SK-N-SH (cell line): ENCODE results near the gene PRPF6. TPM values are rescaled to one million over a fixed set of nuclear protein-coding genes. Genes with fewer than 3 reads are reported as not detected.
A peak's percentile ranks its signal among the peaks of the same experiment; 100 is the strongest.

Experiments
- CTCF ChIA-PET: fragments of 300-600, 350-600 bp; formaldehyde crosslinking; extraction: SDS; loops from one replicate; lab custom pipeline; 2021; lab: Yijun Ruan, JAX
- POLR2A ChIA-PET: fragments of 350-600 bp; sonication (Branson Sonifier 250); formaldehyde crosslinking; extraction: SDS; loops from one replicate; lab custom pipeline; 2020; ENCODE audit warnings: antibody characterized with exemption, inconsistent platforms; lab: Yijun Ruan, JAX
- DNase-seq: peaks from one replicate; pipeline ENCODE4 v3.0.0; 2012
- H2AFZ ChIP-seq: fragments of 200-600 bp; sonication (generic); 2 replicates; pipeline ENCODE4 v1.8.1; 2016; ENCODE audit warnings: antibody characterized with exemption, mild to moderate bottlenecking, low read depth
- H3F3A ChIP-seq: fragments of 200-600 bp; sonication (generic); replicated peaks from 2 replicates; pipeline ENCODE3; 2016; ENCODE audit warnings: antibody characterized with exemption, mild to moderate bottlenecking; ENCODE audit not compliant: insufficient read depth
- H3K27ac ChIP-seq, 2 experiments: fragments of 200-500 bp in 1 of 2; fragments of 200-600 bp in 1 of 2; sonication (Bioruptor generic) in 1 of 2; sonication (generic), shearing (Covaris generic) in 1 of 2; 2 replicates each; pipeline versions ENCODE4 v1.5.1 to v1.6.1; 2014 to 2016; ENCODE audit warnings: low read depth in 2 of 2, inconsistent platforms in 1 of 2, low read length in 1 of 2, mild to moderate bottlenecking in 1 of 2, mixed read lengths in 1 of 2
- H3K27me3 ChIP-seq: fragments of 200-600 bp; sonication (generic), shearing (Covaris generic); 2 replicates; pipeline ENCODE4 v1.6.1; 2016; ENCODE audit warnings: mixed run types; ENCODE audit not compliant: insufficient read depth
- H3K36me3 ChIP-seq, 2 experiments: fragments of 200-500 bp in 1 of 2; fragments of 200-600 bp in 1 of 2; sonication (Bioruptor generic) in 1 of 2; sonication (generic) in 1 of 2; replicated peaks in 1 of 2; 2 replicates each; pipeline versions ENCODE3 to v1.5.1; 2014 to 2016; ENCODE audit warnings: low read length in 1 of 2, mild to moderate bottlenecking in 1 of 2; ENCODE audit not compliant: insufficient read depth in 2 of 2, control insufficient read depth in 1 of 2
- H3K4me1 ChIP-seq, 2 experiments: fragments of 200-500 bp in 1 of 2; fragments of 200-600 bp in 1 of 2; sonication (Bioruptor generic) in 1 of 2; sonication (generic), shearing (Covaris generic) in 1 of 2; 2 replicates each; pipeline versions ENCODE4 v1.5.1 to v1.6.1; 2014 to 2016; ENCODE audit warnings: low read depth in 1 of 2, low read length in 1 of 2, mixed run types in 1 of 2; ENCODE audit not compliant: insufficient read depth in 2 of 2, control insufficient read depth in 1 of 2
- H3K4me2 ChIP-seq: fragments of 200-600 bp; sonication (generic), shearing (Covaris generic); 2 replicates; pipeline ENCODE4 v1.6.1; 2017; ENCODE audit warnings: mixed run types
- H3K4me3 ChIP-seq, 2 experiments: fragments of 200-500 bp in 1 of 2; fragments of 200-600 bp in 1 of 2; sonication (Bioruptor generic) in 1 of 2; sonication (generic), shearing (Covaris generic) in 1 of 2; 2 replicates each; pipeline versions ENCODE4 v1.5.1 to v1.8.1; 2014 to 2016; ENCODE audit warnings: low read depth in 2 of 2, inconsistent platforms in 1 of 2, low read length in 1 of 2, mild to moderate bottlenecking in 1 of 2, mixed read lengths in 1 of 2, moderate library complexity in 1 of 2
- H3K79me2 ChIP-seq: fragments of 200-600 bp; sonication (generic); 2 replicates; pipeline ENCODE4 v1.8.1; 2017; ENCODE audit warnings: mild to moderate bottlenecking; ENCODE audit not compliant: insufficient read depth
- H3K9ac ChIP-seq: fragments of 200-600 bp; sonication (generic); 2 replicates; pipeline ENCODE4 v1.6.1; 2017; ENCODE audit warnings: mixed run types
- H3K9me2 ChIP-seq: fragments of 200-600 bp; sonication (generic); 2 replicates; pipeline ENCODE4 v1.6.1; 2017; ENCODE audit warnings: mixed run types
- H3K9me3 ChIP-seq: fragments of 200-600 bp; sonication (generic); 2 replicates; pipeline ENCODE4 v1.6.1; 2017; ENCODE audit warnings: mixed run types, mild to moderate bottlenecking, moderate library complexity
- H4K20me1 ChIP-seq: fragments of 200-600 bp; sonication (generic); 2 replicates; pipeline ENCODE4 v1.6.1; 2017; ENCODE audit warnings: mild to moderate bottlenecking, mixed run types; ENCODE audit not compliant: insufficient read depth
- CHD2 ChIP-seq: fragments of 150-350 bp; IDR thresholded peaks from 2 replicates; pipeline ENCODE4 v1.6.1; 2018; ENCODE audit warnings: low read length; ENCODE audit not compliant: partially characterized antibody
- CTCF ChIP-seq: fragments of 200-600 bp; sonication (generic); IDR thresholded peaks from 2 replicates; pipeline ENCODE4 v1.6.1; 2017; ENCODE audit warnings: antibody characterized with exemption, mild to moderate bottlenecking, moderate library complexity
- ELF1 ChIP-seq: IDR thresholded peaks from 2 replicates; pipeline ENCODE4 v1.4.0; 2012
- EP300 ChIP-seq, 2 experiments: IDR thresholded peaks; 2 replicates each; pipeline versions ENCODE4 v1.4.0 to v1.6.1; 2012; ENCODE audit warnings: borderline replicate concordance in 1 of 2, low read depth in 1 of 2, low read length in 1 of 2
- GABPA ChIP-seq: IDR thresholded peaks from 2 replicates; pipeline ENCODE4 v1.4.0; 2012; ENCODE audit warnings: low read depth, mild to moderate bottlenecking
- GATA2 ChIP-seq: sonication (generic); formaldehyde crosslinking; IDR thresholded peaks from 2 replicates; pipeline ENCODE4 v1.5.0; 2020; ENCODE audit warnings: mild to moderate bottlenecking, missing genetic modification reagents
- MAX ChIP-seq: IDR thresholded peaks from 2 replicates; pipeline ENCODE4 v1.4.0; 2012; ENCODE audit warnings: low read depth
- MXI1 ChIP-seq: IDR thresholded peaks from 2 replicates; pipeline ENCODE4 v1.6.1; 2012; ENCODE audit warnings: mild to moderate bottlenecking, low read depth, low read length, improper control_type of control experiment
- NRF1 ChIP-seq: IDR thresholded peaks from 2 replicates; pipeline ENCODE4 v1.6.1; 2012; ENCODE audit warnings: low read depth, mild to moderate bottlenecking, low read length
- POLR2AphosphoS5 ChIP-seq: IDR thresholded peaks from 2 replicates; pipeline ENCODE4 v1.6.1; 2012; ENCODE audit warnings: low read depth, low read length
- RAD21 ChIP-seq: IDR thresholded peaks from 2 replicates; pipeline ENCODE4 v1.6.1; 2012; ENCODE audit warnings: mild to moderate bottlenecking, low read length
- REST ChIP-seq: IDR thresholded peaks from 2 replicates; pipeline ENCODE4 v1.6.1; 2012; ENCODE audit warnings: mild to moderate bottlenecking, low read depth, low read length, moderate library complexity
- SIN3A ChIP-seq: IDR thresholded peaks from 2 replicates; pipeline ENCODE4 v1.6.1; 2012; ENCODE audit warnings: low read depth, mild to moderate bottlenecking, low read length, moderate library complexity, borderline replicate concordance
- SMC3 ChIP-seq: IDR thresholded peaks from 2 replicates; pipeline ENCODE4 v1.6.1; 2012; ENCODE audit warnings: low read depth, low read length, improper control_type of control experiment
- TAF1 ChIP-seq: IDR thresholded peaks from 2 replicates; pipeline ENCODE4 v1.6.1; 2012; ENCODE audit warnings: low read depth, mild to moderate bottlenecking, low read length, moderate library complexity, borderline replicate concordance
- TCF12 ChIP-seq: IDR thresholded peaks from 2 replicates; pipeline ENCODE4 v1.4.0; 2012
- USF1 ChIP-seq: IDR thresholded peaks from 2 replicates; pipeline ENCODE4 v1.4.0; 2012; ENCODE audit warnings: low read depth, borderline replicate concordance
- USF2 ChIP-seq: fragments of 150-350 bp; IDR thresholded peaks from 2 replicates; pipeline ENCODE4 v1.6.1; 2017; ENCODE audit warnings: antibody characterized with exemption, low read length, low read depth, borderline replicate concordance
- WGBS: methylation state at CpG from one replicate; pipeline ENCODE4 v1.1.6; 2017; ENCODE audit warnings: low lambda C conversion rate; 5-methylcytosine and 5-hydroxymethylcytosine counted together
- polyA plus RNA-seq, 3 experiments: library from polyadenylated mRNA; depleted of rRNA; stranded (reverse); fragments of >200 nt; gene quantifications; 2 replicates each; pipeline ENCODE4 v1.2.3, GENCODE V29; 2012

The PRPF6 gene, protein sequence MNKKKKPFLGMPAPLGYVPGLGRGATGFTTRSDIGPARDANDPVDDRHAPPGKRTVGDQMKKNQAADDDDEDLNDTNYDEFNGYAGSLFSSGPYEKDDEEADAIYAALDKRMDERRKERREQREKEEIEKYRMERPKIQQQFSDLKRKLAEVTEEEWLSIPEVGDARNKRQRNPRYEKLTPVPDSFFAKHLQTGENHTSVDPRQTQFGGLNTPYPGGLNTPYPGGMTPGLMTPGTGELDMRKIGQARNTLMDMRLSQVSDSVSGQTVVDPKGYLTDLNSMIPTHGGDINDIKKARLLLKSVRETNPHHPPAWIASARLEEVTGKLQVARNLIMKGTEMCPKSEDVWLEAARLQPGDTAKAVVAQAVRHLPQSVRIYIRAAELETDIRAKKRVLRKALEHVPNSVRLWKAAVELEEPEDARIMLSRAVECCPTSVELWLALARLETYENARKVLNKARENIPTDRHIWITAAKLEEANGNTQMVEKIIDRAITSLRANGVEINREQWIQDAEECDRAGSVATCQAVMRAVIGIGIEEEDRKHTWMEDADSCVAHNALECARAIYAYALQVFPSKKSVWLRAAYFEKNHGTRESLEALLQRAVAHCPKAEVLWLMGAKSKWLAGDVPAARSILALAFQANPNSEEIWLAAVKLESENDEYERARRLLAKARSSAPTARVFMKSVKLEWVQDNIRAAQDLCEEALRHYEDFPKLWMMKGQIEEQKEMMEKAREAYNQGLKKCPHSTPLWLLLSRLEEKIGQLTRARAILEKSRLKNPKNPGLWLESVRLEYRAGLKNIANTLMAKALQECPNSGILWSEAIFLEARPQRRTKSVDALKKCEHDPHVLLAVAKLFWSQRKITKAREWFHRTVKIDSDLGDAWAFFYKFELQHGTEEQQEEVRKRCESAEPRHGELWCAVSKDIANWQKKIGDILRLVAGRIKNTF
- polyA plus RNA-seq (2012; rRNA removed), result 50.1 and 59.1 TPM in 2 replicates
- polyA plus RNA-seq (2012; cell fraction: cytosol; rRNA removed), result 38.8 and 45.4 TPM in 2 replicates
- 62.1 and 68.6 TPM in 2 replicates for polyA plus RNA-seq (2012; cell fraction: nucleus; rRNA removed)

- CTCF ChIA-PET, result interaction anchor here (0.6 to 3.9 kb wide), 44 partner anchors 7 to 453 kb away, joined by 3 to 41 read pairs (median 4); partner anchors contain the start of genes ARFRP1, C20orf204, GMEB2 and NPBWR2
- Histone ChIP-seq H3K9me3 (no peaks in the 10 kb centered on the region), H3K36me3 (peaks cover 22 to 25% of the 10 kb centered on the region in 2 experiments), H4K20me1 (no peaks in the 10 kb centered on the region), H2AFZ (peak within 1 kb of the TSS; percentile 90), H3K79me2 (peaks cover 41% of the 10 kb centered on the region), H3K27ac (peak within 1 kb of the TSS; percentile 89 to 90), H3K4me1 (peaks cover 12 to 24% of the 10 kb centered on the region in 2 experiments), H3K9me2 (no peaks in the 10 kb centered on the region), H3K9ac (peak within 1 kb of the TSS; percentile 92), H3F3A (peaks cover 15% of the 10 kb centered on the region), H3K27me3 (no peaks in the 10 kb centered on the region), H3K4me2 (peak within 1 kb of the TSS; percentile 90), H3K4me3 (peak within 1 kb of the TSS; percentile 77 to 98)
- WGBS, result 0% methylated on average over 16 of the region's 75 CpGs
- POLR2A ChIA-PET, result interaction anchor here (0.8 to 3.4 kb wide), 8 partner anchors 24 to 273 kb away, joined by 3 to 18 read pairs (median 4); partner anchors contain the start of genes ARFRP1, TCEA2, TPD52L2 and ZGPAT
- peak; percentile 98 for DNase-seq
- TF ChIP-seq TAF1 (peak; percentile 64; the same call in 1 of the 2 replicates), GATA2 (CRISPR knock-in tag) (no peak), EP300 (IDR thresholded peaks at IDR 0.05; ENCODE audit: borderline replicate concordance in 1 of 2, low read depth in 1 of 2, low read length in 1 of 2) (0 out of 4 replicates have a peak, but pooled peaks of 1 of the 2 experiments have one; percentile 8), TCF12 (no peak), MAX (peak; percentile 98), GABPA (peak; percentile 99), USF1 (no peak), USF2 (no peak), RAD21 (no peak; the same call in 1 of the 2 replicates), POLR2AphosphoS5 (peak; percentile 85), REST (no peak; the same call in 1 of the 2 replicates), CTCF (peak; percentile 81), SIN3A (peak; percentile 55; the same call in 1 of the 2 replicates), SMC3 (peak; percentile 31; the same call in 1 of the 2 replicates), MXI1 (peak; percentile 82; the same call in 1 of the 2 replicates), CHD2 (peak; percentile 85), NRF1 (peak; percentile 57), ELF1 (peak; percentile 91)
- TF ChIP-seq, all 33 proteins: peak for 12
Measured at GRCh38 chr20:63980806-63981728, at the start of gene PRPF6. TSS of gene PRPF6 (plus strand) at chr20:63981132. CDS start at chr20:63981246, 114 bp downstream.
